IPS-20b (cell line): ENCODE data around the gene DMPK.

Experiments used
- H3K27ac ChIP-seq: one replicate; pipeline ENCODE4 v1.5.1; 2013; ENCODE audit warnings: low read length
- H3K27me3 ChIP-seq: 2 replicates; pipeline ENCODE4 v1.6.1; 2013; ENCODE audit warnings: mild to moderate bottlenecking, low read length, inconsistent platforms; ENCODE audit not compliant: insufficient read depth
- H3K36me3 ChIP-seq: 2 replicates; pipeline ENCODE4 v1.6.1; 2013; ENCODE audit warnings: low read depth, mild to moderate bottlenecking, inconsistent platforms, low read length, moderate library complexity; ENCODE audit not compliant: insufficient read depth
- H3K4me1 ChIP-seq: 2 replicates; pipeline ENCODE4 v1.6.1; 2013; ENCODE audit warnings: mild to moderate bottlenecking, control low read depth, inconsistent platforms, low read length, moderate library complexity; ENCODE audit not compliant: insufficient read depth
- H3K4me3 ChIP-seq: 2 replicates; pipeline ENCODE4 v1.5.1; 2013; ENCODE audit warnings: mild to moderate bottlenecking, low read length, inconsistent platforms
- H3K9ac ChIP-seq: 2 replicates; pipeline ENCODE4 v1.6.1; 2013; ENCODE audit warnings: low read depth, mild to moderate bottlenecking, inconsistent platforms, low read length, moderate library complexity
- H3K9me3 ChIP-seq: 2 replicates; pipeline ENCODE4 v1.6.1; 2013; ENCODE audit warnings: mild to moderate bottlenecking, low read depth, low read length, inconsistent platforms; ENCODE audit not compliant: insufficient read depth

The DMPK gene

GRCh38 chr19:45772130-45772840 is 10.0 kb downstream of the DMPK start:
- H3K4me3 ChIP-seq: no peak overlapping the region
- H3K9ac ChIP-seq: no peak overlapping the region
- H3K4me1 ChIP-seq: no peaks in the 10 kb centered on the region
- H3K27me3 ChIP-seq: no peaks in the 10 kb centered on the region
- H3K9me3 ChIP-seq: no peaks in the 10 kb centered on the region
- peaks cover 16% of the 10 kb centered on the region for H3K36me3 ChIP-seq
- H3K27ac ChIP-seq: no peak overlapping the region

DNA sequence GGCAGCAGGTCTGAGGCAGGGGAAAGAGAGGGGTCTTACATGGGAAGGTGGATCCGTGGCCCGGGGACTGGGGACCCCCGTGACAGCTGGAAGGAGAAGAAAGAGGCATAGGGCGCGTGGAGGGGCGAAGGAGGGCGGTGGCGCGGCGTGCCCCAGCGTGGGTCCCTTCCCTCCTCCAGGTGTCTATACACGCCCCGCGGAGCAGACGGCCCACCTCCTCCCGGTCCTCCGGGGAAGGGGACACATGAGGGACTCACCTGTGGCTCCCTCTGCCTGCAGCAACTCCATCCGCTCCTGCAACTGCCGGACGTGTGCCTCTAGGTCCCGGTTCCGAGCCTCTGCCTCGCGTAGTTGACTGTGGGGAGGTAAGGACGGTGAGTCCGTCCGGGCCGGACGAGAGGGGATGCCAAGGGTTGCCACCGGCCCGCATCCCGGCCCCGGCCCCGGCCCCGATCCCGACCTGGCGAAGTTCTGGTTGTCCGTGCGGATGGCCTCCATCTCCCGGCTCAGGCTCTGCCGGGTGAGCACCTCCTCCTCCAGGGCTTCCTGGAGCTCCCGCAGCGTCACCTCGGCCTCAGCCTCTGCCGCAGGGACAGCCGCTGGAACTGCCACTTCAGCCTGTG is 10.9 kb downstream of the DMPK start:
- H3K9me3 ChIP-seq: no peaks in the 10 kb centered on the region
- no peak overlapping the region for H3K27ac ChIP-seq
- no peaks in the 10 kb centered on the region for H3K27me3 ChIP-seq
- H3K4me1 ChIP-seq: peaks cover 4% of the 10 kb centered on the region; the same call in 1 of the 2 replicates
- peak overlapping the region; percentile 55; the same call in 1 of the 2 replicates for H3K9ac ChIP-seq
- H3K4me3 ChIP-seq: peak overlapping the region; percentile 56; the same call in 1 of the 2 replicates
- peaks cover 7% of the 10 kb centered on the region for H3K36me3 ChIP-seq

DNA sequence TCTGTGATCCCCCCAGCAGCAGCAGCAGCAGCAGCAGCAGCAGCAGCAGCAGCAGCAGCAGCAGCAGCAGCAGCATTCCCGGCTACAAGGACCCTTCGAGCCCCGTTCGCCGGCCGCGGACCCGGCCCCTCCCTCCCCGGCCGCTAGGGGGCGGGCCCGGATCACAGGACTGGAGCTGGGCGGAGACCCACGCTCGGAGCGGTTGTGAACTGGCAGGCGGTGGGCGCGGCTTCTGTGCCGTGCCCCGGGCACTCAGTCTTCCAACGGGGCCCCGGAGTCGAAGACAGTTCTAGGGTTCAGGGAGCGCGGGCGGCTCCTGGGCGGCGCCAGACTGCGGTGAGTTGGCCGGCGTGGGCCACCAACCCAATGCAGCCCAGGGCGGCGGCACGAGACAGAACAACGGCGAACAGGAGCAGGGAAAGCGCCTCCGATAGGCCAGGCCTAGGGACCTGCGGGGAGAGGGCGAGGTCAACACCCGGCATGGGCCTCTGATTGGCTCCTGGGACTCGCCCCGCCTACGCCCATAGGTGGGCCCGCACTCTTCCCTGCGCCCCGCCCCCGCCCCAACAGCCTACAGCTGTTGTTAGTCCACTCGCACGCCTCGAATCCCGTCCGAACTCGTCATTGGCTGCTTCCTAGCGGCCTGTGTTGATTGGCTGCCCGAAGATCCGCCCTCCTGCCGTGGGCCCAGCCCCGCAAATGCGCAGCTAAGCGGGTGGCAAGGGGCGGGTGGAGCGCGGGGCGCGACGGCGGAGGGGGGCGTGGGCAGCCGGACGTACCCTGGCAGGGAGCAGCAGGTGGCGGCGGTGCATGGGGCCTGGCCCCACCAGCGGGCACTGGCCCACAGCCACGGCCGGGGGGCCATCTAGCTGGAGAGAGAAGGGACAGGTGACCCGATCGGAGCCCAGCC is 11.8 kb downstream of the DMPK start:
- Histone ChIP-seq H3K4me3 (peak overlapping the region; percentile 93), H3K27ac (peak overlapping the region; percentile 17), H3K4me1 (peaks cover 4% of the 10 kb centered on the region; the same call in 1 of the 2 replicates)

DNA sequence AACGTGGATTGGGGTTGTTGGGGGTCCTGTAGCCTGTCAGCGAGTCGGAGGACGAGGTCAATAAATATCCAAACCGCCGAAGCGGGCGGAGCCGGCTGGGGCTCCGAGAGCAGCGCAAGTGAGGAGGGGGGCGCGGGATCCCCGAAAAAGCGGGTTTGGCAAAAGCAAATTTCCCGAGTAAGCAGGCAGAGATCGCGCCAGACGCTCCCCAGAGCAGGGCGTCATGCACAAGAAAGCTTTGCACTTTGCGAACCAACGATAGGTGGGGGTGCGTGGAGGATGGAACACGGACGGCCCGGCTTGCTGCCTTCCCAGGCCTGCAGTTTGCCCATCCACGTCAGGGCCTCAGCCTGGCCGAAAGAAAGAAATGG is 12.5 kb downstream of the DMPK start:
- Histone ChIP-seq H3K4me1 (peaks cover 9% of the 10 kb centered on the region; the same call in 1 of the 2 replicates), H3K9ac (peak overlapping the region; percentile 93), H3K27ac (peak overlapping the region; percentile 90), H3K36me3 (peaks cover 7% of the 10 kb centered on the region), H3K9me3 (no peaks in the 10 kb centered on the region), H3K27me3 (no peaks in the 10 kb centered on the region), H3K4me3 (peak overlapping the region; percentile 93)

More for the DNA sequence above, 11.8 kb downstream of the DMPK start:
- H3K9ac ChIP-seq: peak overlapping the region; percentile 93; the same call in 1 of the 2 replicates
- H3K27me3 ChIP-seq: no peaks in the 10 kb centered on the region
- no peaks in the 10 kb centered on the region for H3K9me3 ChIP-seq
- peaks cover 7% of the 10 kb centered on the region for H3K36me3 ChIP-seq

- H3K4me1 ChIP-seq: peaks cover 15% of the 10 kb centered on the region; the same call in 1 of the 2 replicates
- peak within 1 kb of the TSS; percentile 96 for H3K4me3 ChIP-seq
- no peaks in the 10 kb centered on the region; the same call in 1 of the 2 replicates for H3K27me3 ChIP-seq
- peaks cover 7% of the 10 kb centered on the region; the same call in 1 of the 2 replicates for H3K36me3 ChIP-seq
- no peaks in the 10 kb centered on the region for H3K9me3 ChIP-seq
- peak within 1 kb of the TSS; percentile 98 for H3K27ac ChIP-seq
- peak within 1 kb of the TSS; percentile 100 for H3K9ac ChIP-seq
Observed at GRCh38 chr19:45768984-45769782, 13.1 kb downstream of the DMPK start, which contains the start of gene SIX5. Gene SIX5, minus strand, starts transcription at chr19:45769252. Its CDS starts 408 bp downstream, at chr19:45768844.

DNA sequence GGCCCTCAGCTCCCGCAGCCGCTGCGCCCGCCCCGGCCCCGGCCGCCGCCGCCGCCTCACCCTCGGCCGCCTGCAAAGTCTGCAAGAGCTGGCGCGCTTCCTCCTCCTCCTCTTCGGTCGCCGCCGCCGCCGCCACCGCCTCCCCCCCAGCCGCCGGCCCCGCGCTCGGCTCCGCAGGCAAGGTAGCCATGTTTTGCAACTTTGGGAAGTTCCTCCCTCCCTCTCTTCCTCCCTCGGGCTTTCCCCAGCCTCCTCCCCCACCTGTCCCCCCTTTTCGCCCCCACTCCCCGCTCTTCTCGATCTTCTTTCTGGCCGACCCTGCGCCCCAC is 13.7 kb downstream of the DMPK start:
- H3K4me1 ChIP-seq: peaks cover 16% of the 10 kb centered on the region; the same call in 1 of the 2 replicates
- H3K27me3 ChIP-seq: no peaks in the 10 kb centered on the region; the same call in 1 of the 2 replicates
- H3K4me3 ChIP-seq: peak overlapping the region; percentile 96
- H3K27ac ChIP-seq: peak overlapping the region; percentile 98
- H3K9me3 ChIP-seq: no peaks in the 10 kb centered on the region
- peak overlapping the region; percentile 100 for H3K9ac ChIP-seq
- H3K36me3 ChIP-seq: peaks cover 7% of the 10 kb centered on the region; the same call in 1 of the 2 replicates

DNA sequence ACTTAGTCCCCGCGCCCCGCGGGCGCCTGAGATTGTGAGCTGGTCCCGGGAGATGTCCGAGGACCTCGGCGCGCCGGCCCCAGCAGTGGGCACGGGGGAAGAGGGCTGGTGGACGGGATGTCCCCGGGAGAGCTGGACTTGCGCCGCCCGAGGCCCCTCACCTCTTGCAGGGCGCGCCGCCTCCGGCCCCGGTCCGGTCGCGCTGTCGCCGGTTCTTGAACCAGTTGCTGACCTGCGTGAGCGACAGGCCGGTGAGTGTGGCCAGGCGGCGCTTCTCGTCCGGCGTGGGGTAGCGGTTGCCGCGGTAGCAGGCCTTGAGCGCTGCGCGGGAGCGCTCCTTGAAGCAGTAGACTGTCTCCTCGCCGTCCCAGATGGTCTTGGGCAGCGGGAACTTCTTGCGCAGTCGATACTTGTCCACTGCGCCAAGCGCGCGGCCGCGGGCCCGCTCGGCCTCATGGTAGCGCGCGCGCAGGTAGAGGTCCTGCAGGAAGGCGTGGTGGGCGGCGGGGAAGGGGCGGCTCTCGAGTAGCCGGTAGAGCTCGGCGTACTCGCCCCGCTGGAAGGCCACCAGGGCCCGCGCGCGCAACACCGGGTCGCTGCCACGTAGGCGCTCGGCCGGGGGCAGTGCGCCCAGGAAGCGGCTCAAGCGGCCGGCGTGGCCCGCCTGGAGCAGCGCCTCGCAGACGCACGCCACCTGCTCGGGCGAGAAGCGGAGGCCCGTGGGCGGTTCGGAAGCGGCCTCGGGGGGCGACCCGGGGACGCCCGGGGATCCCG is 14.2 kb downstream of the DMPK start:
- Histone ChIP-seq H3K36me3 (0 out of 2 replicates have a peak, but pooled peaks cover 1% of the 10 kb centered on the region), H3K27me3 (no peaks in the 10 kb centered on the region; the same call in 1 of the 2 replicates), H3K9ac (peak overlapping the region; percentile 100; the same call in 1 of the 2 replicates), H3K4me1 (peaks cover 16% of the 10 kb centered on the region; the same call in 1 of the 2 replicates), H3K4me3 (peak overlapping the region; percentile 96), H3K27ac (no peak overlapping the region), H3K9me3 (no peaks in the 10 kb centered on the region)

DNA sequence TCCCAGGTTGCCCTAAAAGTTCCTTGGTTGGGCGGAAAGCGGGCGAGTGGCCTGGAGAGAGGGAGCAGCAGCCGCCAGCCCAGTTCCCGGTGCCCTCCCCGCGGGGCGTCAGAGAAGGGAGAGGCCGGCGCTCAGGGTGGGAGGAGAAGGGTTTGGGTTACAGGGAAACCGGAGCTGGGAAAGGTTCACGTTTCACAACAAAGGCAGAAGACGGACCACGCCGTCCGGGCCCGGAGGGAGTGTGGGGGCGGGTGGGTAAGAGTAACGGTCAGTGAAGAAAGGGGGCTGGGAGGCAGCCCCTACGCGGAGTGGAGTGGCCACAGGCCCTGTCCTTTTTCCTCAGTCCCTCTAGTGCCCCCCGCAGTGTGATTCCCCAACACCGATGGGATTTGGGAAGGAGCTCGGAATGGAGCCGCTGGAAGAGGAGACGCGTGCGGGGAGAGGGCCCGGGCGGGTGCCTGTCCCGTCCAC is 14.8 kb downstream of the DMPK start:
- Histone ChIP-seq H3K36me3 (no peaks in the 10 kb centered on the region), H3K27ac (no peak overlapping the region), H3K4me1 (peaks cover 16% of the 10 kb centered on the region; the same call in 1 of the 2 replicates), H3K9ac (peak overlapping the region; percentile 100; the same call in 1 of the 2 replicates), H3K27me3 (no peaks in the 10 kb centered on the region; the same call in 1 of the 2 replicates), H3K4me3 (peak overlapping the region; percentile 96), H3K9me3 (no peaks in the 10 kb centered on the region)

GRCh38 chr19:45766869-45767346 is 15.4 kb downstream of the DMPK start:
- H3K36me3 ChIP-seq: no peaks in the 10 kb centered on the region
- no peaks in the 10 kb centered on the region for H3K9me3 ChIP-seq
- H3K27me3 ChIP-seq: no peaks in the 10 kb centered on the region; the same call in 1 of the 2 replicates
- H3K4me3 ChIP-seq: peak overlapping the region; percentile 96
- peaks cover 16% of the 10 kb centered on the region; the same call in 1 of the 2 replicates for H3K4me1 ChIP-seq
- H3K27ac ChIP-seq: no peak overlapping the region
- H3K9ac ChIP-seq: peak overlapping the region; percentile 100; the same call in 1 of the 2 replicates
